Psoas muscle (tissue), 8 donors: Measurements from ENCODE around the gene FAM83F. TPM values are rescaled to one million over a fixed set of nuclear protein-coding genes. Genes with fewer than 3 reads are reported as not detected.
A peak's percentile ranks its signal among the peaks of the same experiment; 100 is the strongest.

Source experiments
- ATAC-seq, 4 donors: fragments of 200-7000 bp; cut with Tn5 transposase; one replicate each; pipeline ENCODE4 v1.9.1; 2020; ENCODE audit warnings: moderate library complexity in 3 of 4, mild to moderate bottlenecking in 2 of 4
- DNase-seq, 2 donors: peaks; one replicate each; pipeline ENCODE4 v3.0.0-alpha.2; 2020
- H3K27ac ChIP-seq: fragments of 200-600 bp; one replicate; pipeline ENCODE4 v1.8.0; 2022
- H3K27me3 ChIP-seq, 3 donors: fragments of 200-600 bp in 1 of 3; one replicate each; pipeline versions ENCODE4 v1.6.1 to v1.8.0; 2013 to 2022; ENCODE audit warnings: low read length in 2 of 3, mild to moderate bottlenecking in 2 of 3, moderate library complexity in 1 of 3; ENCODE audit not compliant: insufficient read depth in 3 of 3
- H3K36me3 ChIP-seq, 2 donors: fragments of 200-600 bp in 1 of 2; one replicate each; pipeline versions ENCODE4 v1.6.1 to v1.8.0; 2013 to 2022; ENCODE audit warnings: low read depth in 1 of 2, mild to moderate bottlenecking in 1 of 2, moderate library complexity in 1 of 2; ENCODE audit not compliant: insufficient read depth in 1 of 2
- H3K4me1 ChIP-seq: fragments of 200-600 bp; one replicate; pipeline ENCODE4 v1.8.0; 2022
- H3K4me3 ChIP-seq: fragments of 200-600 bp; one replicate; pipeline ENCODE4 v1.8.0; 2022; ENCODE audit warnings: mild to moderate bottlenecking
- H3K9me3 ChIP-seq: fragments of 200-600 bp; one replicate; pipeline ENCODE4 v1.8.0; 2022
- CTCF ChIP-seq: fragments of 200-600 bp; IDR thresholded peaks from one replicate; pipeline ENCODE4 v1.8.0; 2022; ENCODE audit warnings: antibody characterized with exemption
- WGBS, 3 donors: extraction: QIAGEN DNeasy Blood & Tissue Kit; methylation state at CpG; one replicate each; pipeline versions ENCODE4 v1.1.6 to v1.1.7; 2013; 5-methylcytosine and 5-hydroxymethylcytosine counted together
- intact Hi-C, 2 donors: fragments of 100-400 bp; cut with DNase I; formaldehyde crosslinking; loops; one replicate each; pipeline versions ENCODE4 v1.11.0 to v1.14.2; 2022
- polyA plus RNA-seq, 3 donors: library from polyadenylated mRNA; stranded (reverse); fragments of 200-250 nt; gene quantifications; one replicate each; pipeline ENCODE4 v1.2.3, GENCODE V29; 2013
- total RNA-seq, 4 donors: library from RNA; stranded (reverse); fragmentation: NEBNext Ultra II Directional in 2 of 4; extraction: Animal tissue kit (Norgen Biotek cat#: 25700) in 2 of 4; gene quantifications; one replicate each; pipeline versions ENCODE4 v1.2.1 to v1.2.4, GENCODE V29; 2021 to 2023
- donor health status: healthy with polysubstance abuse.
- donor health status: DM: no; HTN: no; CAD: no; lungs with moderate emphysema.
- donor health status: Bipolar disorder and iron deficiency.
- donor health status: healthy.
- donor health status: DM: yes; HTN: yes; CAD: no.
- donor health status: DM: no; HTN: no; CAD: no.
- donor health status: DM: no; HTN: no; CAD: no.
- donor health status: DM: yes; HTN: yes; CAD: no.

FAM83F gene
- total and polyA plus RNA-seq, 7 donors: under 0.01 to 0.10 (median 0.03) TPM; not detected in 1

- H3K27ac ChIP-seq: peak overlapping the region; percentile 91
- H3K4me1 ChIP-seq: peaks cover 34% of the 10 kb centered on the region
- DNase-seq: no peak
- no peak for ATAC-seq
- WGBS, 3 donors: 80 to 86% (median 81%) methylated on average over 9 of the region's 9 CpGs
- no peak for TF ChIP-seq CTCF
- intact Hi-C loops: loop anchor here in 1 of 2 donors (5.0 kb wide), 1 partner anchor 131 kb away; the partner anchor contains the start of gene TNRC6B
- H3K9me3 ChIP-seq: no peaks in the 10 kb centered on the region
- H3K4me3 ChIP-seq: peak overlapping the region; percentile 88
- H3K36me3 ChIP-seq: no peaks in the 10 kb centered on the region
- no peaks in the 10 kb centered on the region for H3K27me3 ChIP-seq
Measured at GRCh38 chr22:40046126-40046525, 51.4 kb downstream of the FAM83F start.

DNA sequence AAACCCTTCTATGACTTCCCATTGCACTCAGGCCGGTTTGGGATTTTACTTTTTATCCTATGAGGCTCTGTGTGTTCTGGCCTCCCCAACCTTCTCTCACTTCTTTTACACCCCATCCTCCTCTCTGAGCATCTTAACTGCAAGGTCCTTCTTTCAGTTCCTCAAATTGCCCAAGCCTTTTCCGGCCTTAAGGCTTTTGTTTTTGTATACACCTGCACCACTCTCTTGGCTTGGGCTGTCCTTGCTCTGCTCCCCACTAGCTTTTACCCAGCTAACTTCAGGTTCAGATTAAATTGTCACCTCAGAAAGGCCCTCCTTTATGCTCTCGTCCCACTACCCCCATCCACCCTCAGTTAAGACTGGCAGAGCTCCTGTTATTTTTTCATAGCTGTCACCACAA, 55.5 kb downstream of the FAM83F start:
- ATAC-seq (no peak), DNase-seq (no peak)
- 59 to 73% (median 65%) methylated on average over 3 of the region's 3 CpGs for WGBS, 3 donors

GRCh38 chr22:40051322-40051721, 56.6 kb downstream of the FAM83F start:
- Histone ChIP-seq H3K4me1 (peaks cover 45% of the 10 kb centered on the region), H3K27ac (no peak overlapping the region), H3K27me3 (no peaks in the 10 kb centered on the region), H3K4me3 (no peak overlapping the region), H3K9me3 (no peaks in the 10 kb centered on the region), H3K36me3 (no peaks in the 10 kb centered on the region)
- 7 to 16% (median 14%) methylated on average over 3 of the region's 3 CpGs for WGBS, 3 donors
- no peak for ATAC-seq
- TF ChIP-seq CTCF: no peak
- intact Hi-C loops: loop anchor here in 1 of 2 donors (10.0 kb wide), 1 partner anchor 223 kb away; no protein-coding TSS in a partner anchor
- DNase-seq: no peak

More for the DNA sequence above, 55.5 kb downstream of the FAM83F start:
- Histone ChIP-seq H3K9me3 (no peaks in the 10 kb centered on the region), H3K27ac (no peak overlapping the region), H3K4me3 (no peak overlapping the region), H3K27me3 (no peaks in the 10 kb centered on the region), H3K4me1 (peaks cover 48% of the 10 kb centered on the region), H3K36me3 (no peaks in the 10 kb centered on the region)
- intact Hi-C loops: loop anchor here in 1 of 2 donors (10.0 kb wide), 1 partner anchor 225 kb away; no protein-coding TSS in a partner anchor
- no peak for TF ChIP-seq CTCF

- DNase-seq (no peak), ATAC-seq (peak in 3 of 4 donors; percentile 42 to 66 (median 46))
- Histone ChIP-seq H3K4me1 (peaks cover 53% of the 10 kb centered on the region), H3K4me3 (no peak overlapping the region), H3K27ac (no peak overlapping the region), H3K36me3 (no peaks in the 10 kb centered on the region), H3K9me3 (no peaks in the 10 kb centered on the region), H3K27me3 (no peaks in the 10 kb centered on the region)
- intact Hi-C loops: loop anchor here in 1 of 2 donors (10.0 kb wide), 1 partner anchor 221 kb away; no protein-coding TSS in a partner anchor
- no peak for TF ChIP-seq CTCF
- 28 to 68% (median 44%) methylated on average over 1 of the region's 1 CpG for WGBS, 3 donors
Measured at GRCh38 chr22:40053460-40053859, 58.7 kb downstream of the FAM83F start.

DNA sequence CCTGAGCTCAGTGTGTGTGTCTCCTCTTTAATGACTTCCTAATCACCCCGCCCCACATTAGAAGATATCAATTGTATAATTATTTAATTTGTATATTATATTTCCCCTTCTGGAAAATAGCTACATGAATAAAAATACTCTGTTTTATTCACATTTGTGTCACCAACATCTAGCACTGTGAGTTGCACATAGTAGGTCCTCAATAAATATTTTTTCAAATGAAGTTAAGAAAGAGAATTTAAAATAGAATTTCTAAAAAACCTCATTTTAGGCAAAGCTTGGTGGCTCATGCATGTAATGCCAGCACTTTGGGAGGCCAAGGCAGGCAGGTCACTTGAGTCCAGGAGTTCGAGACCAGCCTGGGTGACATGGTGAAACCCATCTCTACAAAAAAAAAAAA, 59.7 kb downstream of the FAM83F start:
- intact Hi-C loops: loop anchor here in 1 of 2 donors (10.0 kb wide), 1 partner anchor 220 kb away; no protein-coding TSS in a partner anchor
- DNase-seq (no peak), ATAC-seq (no peak)
- no peak for TF ChIP-seq CTCF
- Histone ChIP-seq H3K4me1 (peaks cover 64% of the 10 kb centered on the region), H3K4me3 (no peak overlapping the region), H3K27me3 (no peaks in the 10 kb centered on the region), H3K36me3 (no peaks in the 10 kb centered on the region), H3K27ac (no peak overlapping the region), H3K9me3 (no peaks in the 10 kb centered on the region)
- 93 to 96% (median 93%) methylated on average over 2 of the region's 2 CpGs for WGBS, 3 donors
